Right atrium auricular region (tissue), 2 donors: ENCODE results near the gene POFUT2. TPM values are rescaled to one million over a fixed set of nuclear protein-coding genes. Genes with fewer than 3 reads are reported as not detected.

Experiments
- DNase-seq: peaks from one replicate; pipeline ENCODE4 v3.0.0-alpha.2; 2019; ENCODE audit warnings: low spot score
- H3K27ac ChIP-seq, 2 donors: fragments of 200-600 bp; sonication (generic); 1 replicate in 1 of 2; 2 replicates in 1 of 2; pipeline ENCODE4 v1.5.1; 2016 to 2019
- H3K27me3 ChIP-seq, 2 donors: fragments of 200-600 bp; sonication (generic); one replicate each; pipeline versions ENCODE4 v1.5.1 to v1.6.0; 2017 to 2019
- H3K36me3 ChIP-seq: fragments of 200-600 bp; sonication (generic); one replicate; pipeline ENCODE4 v1.5.1; 2016
- H3K4me1 ChIP-seq, 2 donors: fragments of 200-600 bp; sonication (generic); one replicate each; pipeline versions ENCODE4 v1.5.1 to v1.6.0; 2017 to 2019
- H3K4me3 ChIP-seq, 2 donors: fragments of 200-600 bp; sonication (generic); 1 replicate in 1 of 2; 2 replicates in 1 of 2; pipeline ENCODE4 v1.5.1; 2017 to 2019; ENCODE audit warnings: mild to moderate bottlenecking in 1 of 2, moderate library complexity in 1 of 2
- H3K9me3 ChIP-seq, 2 donors: fragments of 200-600 bp; sonication (generic); one replicate each; pipeline ENCODE4 v1.5.1; 2019
- total RNA-seq, 2 donors: library from RNA; depleted of rRNA; stranded (reverse); fragments of >200 nt; gene quantifications; one replicate each; pipeline ENCODE4 v1.1.0, GENCODE V29; 2016
- TF ChIP-seq, protein P1 (sequence below), 2 donors: fragments of 200-600 bp; sonication (generic); IDR thresholded peaks; one replicate each; pipeline ENCODE4 v1.5.1; 2019; ENCODE audit warnings: antibody characterized with exemption in 2 of 2

Gene POFUT2
- total RNA-seq, 2 donors from 2014 or later = 5.8 to 12.0 TPM

- peaks cover 39% of the 10 kb centered on the region for H3K36me3 ChIP-seq
- no peak overlapping the region for H3K27ac ChIP-seq
- H3K27me3 ChIP-seq = no peaks in the 10 kb centered on the region
- H3K4me3 ChIP-seq = no peak overlapping the region
- H3K4me1 ChIP-seq = peaks cover 0 to 5% of the 10 kb centered on the region in 2 donors
- H3K9me3 ChIP-seq = no peaks in the 10 kb centered on the region
- TF ChIP-seq, protein P1, sequence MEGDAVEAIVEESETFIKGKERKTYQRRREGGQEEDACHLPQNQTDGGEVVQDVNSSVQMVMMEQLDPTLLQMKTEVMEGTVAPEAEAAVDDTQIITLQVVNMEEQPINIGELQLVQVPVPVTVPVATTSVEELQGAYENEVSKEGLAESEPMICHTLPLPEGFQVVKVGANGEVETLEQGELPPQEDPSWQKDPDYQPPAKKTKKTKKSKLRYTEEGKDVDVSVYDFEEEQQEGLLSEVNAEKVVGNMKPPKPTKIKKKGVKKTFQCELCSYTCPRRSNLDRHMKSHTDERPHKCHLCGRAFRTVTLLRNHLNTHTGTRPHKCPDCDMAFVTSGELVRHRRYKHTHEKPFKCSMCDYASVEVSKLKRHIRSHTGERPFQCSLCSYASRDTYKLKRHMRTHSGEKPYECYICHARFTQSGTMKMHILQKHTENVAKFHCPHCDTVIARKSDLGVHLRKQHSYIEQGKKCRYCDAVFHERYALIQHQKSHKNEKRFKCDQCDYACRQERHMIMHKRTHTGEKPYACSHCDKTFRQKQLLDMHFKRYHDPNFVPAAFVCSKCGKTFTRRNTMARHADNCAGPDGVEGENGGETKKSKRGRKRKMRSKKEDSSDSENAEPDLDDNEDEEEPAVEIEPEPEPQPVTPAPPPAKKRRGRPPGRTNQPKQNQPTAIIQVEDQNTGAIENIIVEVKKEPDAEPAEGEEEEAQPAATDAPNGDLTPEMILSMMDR (IDR thresholded peaks at IDR 0.05) = no peak
- DNase-seq = no peak
Observed at GRCh38 chr21:45225041-45225740, 62.5 kb downstream of the POFUT2 start.

DNA sequence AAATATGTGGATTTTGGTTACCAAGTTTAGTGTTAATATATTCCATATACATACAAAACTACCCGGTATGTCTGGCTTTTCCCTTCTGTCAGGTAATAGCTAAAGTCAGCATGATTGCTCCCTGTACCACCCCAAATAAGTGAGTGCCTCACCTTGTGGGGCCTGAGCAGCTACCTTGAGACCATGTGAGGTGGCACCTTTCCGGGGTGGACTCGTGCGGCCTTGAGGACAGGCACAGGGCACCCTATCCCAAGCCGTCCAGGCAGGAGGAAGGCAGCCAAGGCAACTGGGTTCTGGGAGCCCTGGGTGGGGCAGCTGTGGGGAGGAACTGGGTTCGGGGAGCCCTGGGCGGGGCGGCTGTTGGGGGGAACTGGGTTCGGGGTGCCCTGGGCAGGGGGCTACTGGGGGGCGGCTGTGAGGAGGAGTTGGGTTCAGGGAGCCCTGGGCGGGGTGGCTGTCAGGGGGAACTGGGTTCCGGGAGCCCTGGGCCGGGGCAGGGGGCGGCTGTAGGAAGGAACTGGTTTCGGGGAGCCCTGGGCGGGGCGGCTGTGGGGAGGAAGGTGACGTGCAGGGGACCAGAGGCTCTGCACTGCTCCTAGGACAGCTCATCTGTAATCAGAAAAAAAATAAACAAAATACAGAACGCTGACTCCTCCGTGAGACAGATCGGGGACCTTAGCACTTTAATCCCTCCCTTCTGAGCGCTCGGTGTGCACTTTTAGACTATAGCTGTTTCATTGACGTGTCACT, 63.3 kb downstream of the POFUT2 start:
- H3K4me3 ChIP-seq = no peak overlapping the region
- no peak for DNase-seq
- no peak overlapping the region for H3K27ac ChIP-seq
- peaks cover 0 to 5% of the 10 kb centered on the region in 2 donors for H3K4me1 ChIP-seq
- TF ChIP-seq, protein P1 (IDR thresholded peaks at IDR 0.05) = no peak
- H3K9me3 ChIP-seq = no peaks in the 10 kb centered on the region
- H3K36me3 ChIP-seq = peaks cover 42% of the 10 kb centered on the region
- no peaks in the 10 kb centered on the region for H3K27me3 ChIP-seq

DNA sequence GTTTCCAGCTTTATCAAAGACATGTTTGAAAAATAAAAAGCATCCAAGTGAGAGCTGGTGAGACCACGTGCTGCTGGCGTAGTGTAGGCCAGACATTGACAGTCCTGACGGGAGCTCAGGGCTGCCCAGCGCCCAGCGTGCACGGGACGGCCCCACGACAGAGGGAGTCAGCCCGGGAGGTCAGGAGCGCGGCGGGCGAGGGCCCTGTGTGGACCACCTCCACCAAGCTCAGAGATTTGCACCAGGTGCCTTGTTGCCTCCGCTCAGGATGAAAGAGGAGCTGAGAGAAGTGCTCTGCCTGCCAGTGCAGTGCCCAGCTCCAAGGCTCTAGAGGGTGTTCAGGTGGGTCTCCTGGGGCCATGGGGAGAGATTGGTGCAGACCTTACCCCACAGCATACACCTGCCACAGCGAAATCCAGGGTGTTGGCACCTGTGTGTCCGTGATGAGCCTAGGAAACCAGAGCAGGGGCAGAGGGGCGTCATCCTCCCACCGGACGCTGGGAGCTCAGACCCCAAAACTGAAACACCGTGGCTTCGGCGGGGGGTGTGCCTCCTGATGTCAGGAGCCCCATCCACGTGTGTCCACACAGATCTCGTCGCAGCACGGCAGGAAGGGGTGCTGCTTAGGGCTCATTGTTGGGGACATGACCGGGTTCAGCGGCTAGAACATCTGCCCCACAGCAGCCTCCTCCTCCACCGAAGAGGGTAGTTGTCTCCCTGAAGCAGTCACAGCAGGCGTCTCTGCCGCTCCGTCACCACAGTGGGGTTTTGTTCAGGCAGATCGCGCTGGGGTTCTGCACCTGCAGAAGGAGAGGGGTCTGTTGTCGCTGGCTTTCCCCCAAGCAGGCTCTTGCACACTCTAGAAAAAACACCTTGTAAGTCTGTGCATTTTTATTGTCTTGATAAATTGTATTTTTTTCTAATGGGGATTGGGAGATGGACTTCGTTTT, 64.2 kb downstream of the POFUT2 start:
- Histone ChIP-seq H3K4me3 (no peak overlapping the region), H3K27ac (no peak overlapping the region), H3K27me3 (no peaks in the 10 kb centered on the region), H3K9me3 (no peaks in the 10 kb centered on the region), H3K36me3 (peaks cover 42% of the 10 kb centered on the region), H3K4me1 (peaks cover 0 to 5% of the 10 kb centered on the region in 2 donors)
- TF ChIP-seq, protein P1 (IDR thresholded peaks at IDR 0.05) = no peak
- no peak for DNase-seq

DNA sequence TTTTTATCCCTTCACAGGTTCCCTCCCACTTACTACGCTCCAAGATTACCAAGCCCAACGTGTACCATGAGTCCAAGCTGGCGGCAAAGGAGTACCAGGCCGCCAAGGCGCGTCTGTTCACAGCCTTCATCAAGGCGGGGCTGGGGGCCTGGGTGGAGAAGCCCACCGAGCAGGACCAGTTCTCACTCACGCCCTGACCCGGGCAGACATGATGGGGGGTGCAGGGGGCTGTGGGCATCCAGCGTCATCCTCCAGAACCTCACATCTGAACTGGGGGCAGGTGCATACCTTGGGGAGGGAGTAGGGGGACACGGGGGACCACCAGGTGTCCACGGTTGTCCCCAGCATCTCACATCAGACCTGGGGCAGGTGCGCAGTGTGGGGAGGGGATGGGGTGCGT, 65.7 kb downstream of the POFUT2 start:
- Histone ChIP-seq H3K27ac (no peak overlapping the region), H3K27me3 (no peaks in the 10 kb centered on the region), H3K4me3 (no peak overlapping the region), H3K36me3 (peaks cover 46% of the 10 kb centered on the region), H3K4me1 (no peaks in the 10 kb centered on the region), H3K9me3 (peaks cover 0 to 8% of the 10 kb centered on the region in 2 donors)
- DNase-seq = no peak
- TF ChIP-seq, protein P1 (IDR thresholded peaks at IDR 0.05) = no peak

DNA sequence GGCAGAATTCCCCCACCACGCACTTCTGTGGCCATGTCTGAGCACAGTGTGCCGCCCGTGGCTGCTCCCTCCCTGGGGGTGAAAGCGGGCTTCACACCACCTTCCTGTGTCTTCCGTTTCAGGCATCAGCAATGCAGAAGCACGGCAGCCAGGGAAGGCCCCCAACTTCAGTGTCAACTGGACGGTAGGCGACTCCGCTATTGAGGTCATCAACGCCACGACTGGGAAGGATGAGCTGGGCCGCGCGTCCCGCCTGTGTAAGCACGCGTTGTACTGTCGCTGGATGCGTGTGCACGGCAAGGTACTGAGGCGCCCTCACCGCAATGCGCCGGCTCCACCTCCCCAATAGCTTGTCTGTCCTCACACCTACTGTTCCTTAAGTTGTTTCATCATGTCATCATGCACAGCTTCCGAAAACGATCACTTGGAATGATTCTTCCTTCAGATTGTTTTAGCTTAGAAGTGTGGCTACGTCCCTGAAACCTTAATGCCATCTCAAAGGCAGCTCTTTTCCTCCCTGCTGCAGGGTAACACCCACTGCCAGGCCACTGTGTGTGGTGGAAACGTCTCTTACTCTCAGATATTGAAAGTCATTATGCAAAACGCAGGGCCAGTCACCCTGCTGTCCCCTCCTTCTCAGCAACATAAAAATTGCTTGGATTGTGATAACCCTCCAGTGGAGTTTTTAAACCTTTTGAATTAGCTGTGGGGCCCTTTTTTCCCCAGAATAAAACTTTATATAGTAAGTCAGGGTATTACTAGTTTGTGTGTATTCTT, 66.8 kb downstream of the POFUT2 start:
- no peak for DNase-seq
- Histone ChIP-seq H3K9me3 (peaks cover 0 to 14% of the 10 kb centered on the region in 2 donors), H3K36me3 (peaks cover 47% of the 10 kb centered on the region), H3K27me3 (no peaks in the 10 kb centered on the region), H3K4me3 (no peak overlapping the region), H3K27ac (no peak overlapping the region), H3K4me1 (no peaks in the 10 kb centered on the region)
- TF ChIP-seq, protein P1 (IDR thresholded peaks at IDR 0.05) = no peak
